Mucosa of descending colon (tissue), 3 donors: ENCODE results near the gene HECTD4. TPM values are rescaled to one million over a fixed set of nuclear protein-coding genes. Genes with fewer than 3 reads are reported as not detected.

Experiments
- ATAC-seq: fragments of 200-7000 bp; cut with Tn5 transposase; one replicate; pipeline ENCODE4 v1.9.1; 2020; ENCODE audit warnings: mild to moderate bottlenecking, moderate library complexity
- DNase-seq, 3 donors: peaks; one replicate each; pipeline ENCODE4 v3.0.0-alpha.2; 2020
- H3K36me3 ChIP-seq: fragments of 200-600 bp; one replicate; pipeline ENCODE4 v1.8.0; 2021; ENCODE audit warnings: low read depth, mild to moderate bottlenecking
- H3K4me1 ChIP-seq: fragments of 200-600 bp; one replicate; pipeline ENCODE4 v1.8.0; 2021; ENCODE audit warnings: low read depth, mild to moderate bottlenecking
- H3K4me3 ChIP-seq: fragments of 200-600 bp; one replicate; pipeline ENCODE4 v1.8.0; 2021; ENCODE audit warnings: mild to moderate bottlenecking
- H3K9me3 ChIP-seq: fragments of 200-600 bp; one replicate; pipeline ENCODE4 v1.8.0; 2021; ENCODE audit warnings: mild to moderate bottlenecking
- intact Hi-C, 2 donors: fragments of 100-400 bp; cut with DNase I in 1 of 2; cut with micrococcal nuclease in 1 of 2; formaldehyde crosslinking; loops; one replicate each; pipeline versions ENCODE4 v1.11.0 to v1.11.1; 2022; cut with DNase I, micrococcal nuclease
- total RNA-seq, 3 donors: library from RNA; stranded (reverse); fragmentation: NEBNext Ultra II Directional in 2 of 3; extraction: Animal tissue kit (Norgen Biotek cat#: 25700) in 2 of 3; gene quantifications; one replicate each; pipeline versions ENCODE4 v1.2.1 to v1.2.4, GENCODE V29; 2021 to 2023
- TF ChIP-seq, protein P1 (sequence below): fragments of 200-600 bp; IDR thresholded peaks from one replicate; pipeline ENCODE4 v1.8.0; 2022; ENCODE audit warnings: antibody characterized with exemption, mild to moderate bottlenecking
- donor health status: DM: no; HTN: no; CAD: no; lungs with moderate emphysema.
- donor health status: DM: no; HTN: no; CAD: no.
- donor health status: DM: no; HTN: yes; CAD: no.

The HECTD4 gene
- total RNA-seq, 3 donors from 2014 or later: 57.0 to 75.5 (median 59.7) TPM

GRCh38 chr12:112275207-112275606 lies 107.0 kb downstream of the HECTD4 start:
- TF ChIP-seq, protein P1, sequence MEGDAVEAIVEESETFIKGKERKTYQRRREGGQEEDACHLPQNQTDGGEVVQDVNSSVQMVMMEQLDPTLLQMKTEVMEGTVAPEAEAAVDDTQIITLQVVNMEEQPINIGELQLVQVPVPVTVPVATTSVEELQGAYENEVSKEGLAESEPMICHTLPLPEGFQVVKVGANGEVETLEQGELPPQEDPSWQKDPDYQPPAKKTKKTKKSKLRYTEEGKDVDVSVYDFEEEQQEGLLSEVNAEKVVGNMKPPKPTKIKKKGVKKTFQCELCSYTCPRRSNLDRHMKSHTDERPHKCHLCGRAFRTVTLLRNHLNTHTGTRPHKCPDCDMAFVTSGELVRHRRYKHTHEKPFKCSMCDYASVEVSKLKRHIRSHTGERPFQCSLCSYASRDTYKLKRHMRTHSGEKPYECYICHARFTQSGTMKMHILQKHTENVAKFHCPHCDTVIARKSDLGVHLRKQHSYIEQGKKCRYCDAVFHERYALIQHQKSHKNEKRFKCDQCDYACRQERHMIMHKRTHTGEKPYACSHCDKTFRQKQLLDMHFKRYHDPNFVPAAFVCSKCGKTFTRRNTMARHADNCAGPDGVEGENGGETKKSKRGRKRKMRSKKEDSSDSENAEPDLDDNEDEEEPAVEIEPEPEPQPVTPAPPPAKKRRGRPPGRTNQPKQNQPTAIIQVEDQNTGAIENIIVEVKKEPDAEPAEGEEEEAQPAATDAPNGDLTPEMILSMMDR: no peak
- Histone ChIP-seq H3K36me3 (no peaks in the 10 kb centered on the region), H3K4me1 (peaks cover 2% of the 10 kb centered on the region), H3K4me3 (no peak overlapping the region), H3K9me3 (no peaks in the 10 kb centered on the region)
- DNase-seq (peak in 1 of 3 donors; percentile 40), ATAC-seq (peak; percentile 97)
- intact Hi-C loops: no loop called here

DNA sequence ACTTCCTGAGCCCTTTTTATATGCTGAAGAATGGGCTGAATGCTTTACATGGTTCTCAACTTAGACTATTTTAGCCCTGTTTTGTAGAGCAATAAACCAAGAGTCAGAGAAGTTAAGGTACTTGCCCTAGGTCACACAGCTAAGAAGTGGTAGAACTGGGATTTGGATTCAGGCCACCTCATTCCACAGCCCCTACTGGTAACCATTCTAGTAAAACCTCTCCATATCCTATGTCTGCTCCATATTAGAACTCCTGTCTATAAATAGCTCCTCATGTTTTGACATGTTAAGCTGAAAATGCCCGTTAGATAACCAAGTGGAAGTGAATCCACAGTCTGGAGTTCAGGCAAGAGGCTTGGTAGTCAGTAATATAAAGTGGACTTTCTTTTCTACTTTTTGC lies 111.6 kb downstream of the HECTD4 start:
- no peak overlapping the region for H3K4me3 ChIP-seq
- H3K36me3 ChIP-seq: no peaks in the 10 kb centered on the region
- no peak for DNase-seq
- TF ChIP-seq, protein P1: no peak
- no peaks in the 10 kb centered on the region for H3K4me1 ChIP-seq
- no peak for ATAC-seq
- intact Hi-C loops: no loop called here
- no peaks in the 10 kb centered on the region for H3K9me3 ChIP-seq

- H3K4me3 ChIP-seq: no peak overlapping the region
- H3K9me3 ChIP-seq: no peaks in the 10 kb centered on the region
- DNase-seq (no peak), ATAC-seq (no peak)
- intact Hi-C loops: no loop called here
- no peaks in the 10 kb centered on the region for H3K4me1 ChIP-seq
- TF ChIP-seq, protein P1: no peak
- no peaks in the 10 kb centered on the region for H3K36me3 ChIP-seq
These were observed 115.8 kb downstream of the HECTD4 start for GRCh38 chr12:112266473-112266872.

DNA sequence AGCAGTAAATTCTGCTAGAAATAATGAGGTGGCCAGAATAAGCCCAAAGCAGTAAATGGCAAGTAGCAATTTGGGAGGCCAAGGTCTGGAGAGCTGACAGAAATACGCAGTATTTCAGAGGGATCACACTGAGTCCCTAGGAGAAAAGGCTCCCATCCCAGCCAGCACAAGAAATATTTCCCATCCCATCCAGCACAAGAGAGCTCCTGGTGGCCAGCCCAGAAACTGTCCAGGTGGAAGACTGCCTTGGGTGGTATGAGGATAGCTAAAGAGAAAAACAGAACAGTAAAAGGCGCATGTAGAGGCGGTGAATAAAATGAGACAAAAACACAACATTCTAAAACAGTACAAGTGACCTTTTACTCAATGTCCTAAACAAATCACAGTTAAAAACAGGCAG lies 120.7 kb downstream of the HECTD4 start:
- H3K9me3 ChIP-seq: no peaks in the 10 kb centered on the region
- H3K36me3 ChIP-seq: peaks cover under 1% of the 10 kb centered on the region
- ATAC-seq: no peak
- TF ChIP-seq, protein P1: no peak
- H3K4me1 ChIP-seq: no peaks in the 10 kb centered on the region
- intact Hi-C loops: no loop called here
- DNase-seq: no peak
- H3K4me3 ChIP-seq: no peak overlapping the region

DNA sequence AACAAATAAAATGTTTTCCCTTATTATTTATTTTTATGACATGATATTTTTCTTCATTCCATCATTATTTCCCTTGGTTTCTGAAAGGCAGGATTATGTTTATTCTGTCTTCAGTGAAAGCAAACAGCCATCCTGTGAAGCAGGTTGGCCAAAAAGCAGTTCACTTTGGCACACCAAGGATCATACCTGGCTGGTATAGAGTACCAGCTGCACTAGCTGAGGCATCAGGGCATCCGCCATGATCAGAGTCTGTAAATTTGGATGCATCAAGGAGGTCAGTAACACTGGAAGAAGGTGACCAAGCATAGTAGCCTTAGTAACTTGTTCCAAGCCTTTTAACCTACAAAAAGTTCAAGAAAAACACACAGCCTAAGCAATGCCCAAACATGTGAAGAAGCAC lies 123.3 kb downstream of the HECTD4 start:
- Histone ChIP-seq H3K9me3 (no peaks in the 10 kb centered on the region), H3K4me3 (no peak overlapping the region), H3K4me1 (no peaks in the 10 kb centered on the region), H3K36me3 (peaks cover 6% of the 10 kb centered on the region)
- intact Hi-C loops: no loop called here
- no peak for DNase-seq
- ATAC-seq: no peak
- TF ChIP-seq, protein P1: no peak

- ATAC-seq (no peak), DNase-seq (no peak)
- peaks cover 6% of the 10 kb centered on the region for H3K36me3 ChIP-seq
- H3K9me3 ChIP-seq: no peaks in the 10 kb centered on the region
- TF ChIP-seq, protein P1: no peak
- intact Hi-C loops: no loop called here
- H3K4me3 ChIP-seq: no peak overlapping the region
- no peaks in the 10 kb centered on the region for H3K4me1 ChIP-seq
These were observed 125.5 kb downstream of the HECTD4 start for GRCh38 chr12:112256780-112257179.
